Heart left ventricle (tissue), 16 donors: ENCODE measurements around the gene ANO3. TPM values are rescaled to one million over a fixed set of nuclear protein-coding genes. Genes with fewer than 3 reads are reported as not detected.
"Not testable (repeated sequence)": the region's sequence is repeated elsewhere in the genome, so short reads cannot be mapped to it uniquely, and the experiment has no call there.

Experiments
- ATAC-seq, 4 donors: fragments of 200-7000 bp; cut with Tn5 transposase; one replicate each; pipeline ENCODE4 v1.9.1; 2020 to 2022; ENCODE audit warnings: moderate library complexity in 4 of 4, mild to moderate bottlenecking in 3 of 4, moderate number of reproducible peaks in 1 of 4
- DNase-seq, 5 donors: peaks; one replicate each; pipeline ENCODE4 v3.0.0-alpha.2; 2020
- H3K27ac ChIP-seq, 12 donors: fragments of 200-600 bp; sonication (generic) in 4 of 12; one replicate each; pipeline versions ENCODE4 v1.5.0 to v1.8.0; 2016 to 2022; ENCODE audit warnings: mild to moderate bottlenecking in 2 of 12
- H3K27me3 ChIP-seq, 9 donors: fragments of 200-600 bp; sonication (generic) in 2 of 9; one replicate each; pipeline versions ENCODE4 v1.5.1 to v1.8.0; 2016 to 2022; ENCODE audit warnings: mild to moderate bottlenecking in 3 of 9
- H3K36me3 ChIP-seq, 9 donors: fragments of 200-600 bp; sonication (generic) in 2 of 9; one replicate each; pipeline versions ENCODE4 v1.5.0 to v1.8.0; 2018 to 2022; ENCODE audit warnings: mild to moderate bottlenecking in 2 of 9
- H3K4me1 ChIP-seq, 12 donors: fragments of 200-600 bp; sonication (generic) in 4 of 12; one replicate each; pipeline versions ENCODE4 v1.5.0 to v1.8.0; 2016 to 2022; ENCODE audit warnings: mild to moderate bottlenecking in 3 of 12
- H3K4me3 ChIP-seq, 12 donors: fragments of 200-600 bp; sonication (generic) in 4 of 12; one replicate each; pipeline versions ENCODE4 v1.5.0 to v1.8.0; 2017 to 2022; ENCODE audit warnings: mild to moderate bottlenecking in 9 of 12, moderate library complexity in 4 of 12
- H3K9me3 ChIP-seq, 12 donors: fragments of 200-600 bp; sonication (generic) in 4 of 12; one replicate each; pipeline versions ENCODE4 v1.5.0 to v1.8.0; 2016 to 2022; ENCODE audit warnings: mild to moderate bottlenecking in 1 of 12
- POLR2A ChIP-seq, 2 donors: fragments of 450-650 bp; IDR thresholded peaks; one replicate each; pipeline ENCODE4 v1.6.1; 2017; ENCODE audit warnings: antibody characterized with exemption in 2 of 2, mild to moderate bottlenecking in 2 of 2, moderate library complexity in 2 of 2
- WGBS, 4 donors: extraction: QIAGEN DNeasy Blood & Tissue Kit in 2 of 4; methylation state at CpG; one replicate each; pipeline versions ENCODE4 v1.1.5 to v1.1.7; 2013 to 2018; 5-methylcytosine and 5-hydroxymethylcytosine counted together
- intact Hi-C, 10 donors: fragments of 100-400 bp; cut with DNase I; formaldehyde crosslinking; loops; one replicate each; pipeline versions ENCODE4 v1.11.1 to v1.14.2; 2022
- polyA plus RNA-seq, 2 donors: library from polyadenylated mRNA; stranded (reverse); fragments of 200-250 nt; gene quantifications; one replicate each; pipeline ENCODE4 v1.2.3, GENCODE V29; 2013
- total RNA-seq, 9 donors: library from RNA; depleted of rRNA in 2 of 9; stranded (reverse); fragments of >200 nt in 2 of 9; fragmentation: NEBNext Ultra II Directional in 3 of 9; extraction: Animal tissue kit (Norgen Biotek cat#: 25700) in 3 of 9; gene quantifications; one replicate each; pipeline versions ENCODE4 v1.1.0 to v1.2.4, GENCODE V29; 2016 to 2023
- TF ChIP-seq, protein P1 (sequence below), 12 donors: fragments of 200-600 bp; sonication (generic) in 4 of 12; IDR thresholded peaks; one replicate each; pipeline versions ENCODE4 v1.5.0 to v1.8.0; 2018 to 2022; ENCODE audit warnings: antibody characterized with exemption in 12 of 12, mild to moderate bottlenecking in 5 of 12
- donor health status: ischemic (EF 13 %, LVEDD 7.1; RV severe dilation, severe dysfunction).
- donor health status: healthy with polysubstance abuse.
- donor health status: DM: no; HTN: yes; CAD: no.
- donor health status: DM: no; HTN: no; CAD: no.
- donor health status: ischemic (EF 25% LVEDD 6.9; RV normal size, moderate dysfunction).
- donor health status: ischemic (EF 25% LVEDD 5.7; RV mildly dilated, moderate dysfunction).
- donor health status: healthy.
- donor health status: DM: yes; HTN: yes; CAD: no.
- donor health status: ischemic (EF 35%, LVEDD 5.7; RV mildly dilated, moderate dysfunction).
- donor health status: nonischemic (EF 11% LVEDD 7.7; RV severe dilation, severe dysfunction).
- donor health status: DM: yes; HTN: yes; CAD: no.
- donor health status: PGD.
- donor health status: ischemic (EF 29% LVEDD 5.4; RV normal size, mild dysfunction).
- donor health status: nonischemic (EF 23%, LVEDD 6.1; RV moderate dilation, normal function).

ANO3 gene
- total and polyA plus RNA-seq, 11 donors = 0.04 to 0.54 (median 0.12) TPM; not detected in 6

DNA sequence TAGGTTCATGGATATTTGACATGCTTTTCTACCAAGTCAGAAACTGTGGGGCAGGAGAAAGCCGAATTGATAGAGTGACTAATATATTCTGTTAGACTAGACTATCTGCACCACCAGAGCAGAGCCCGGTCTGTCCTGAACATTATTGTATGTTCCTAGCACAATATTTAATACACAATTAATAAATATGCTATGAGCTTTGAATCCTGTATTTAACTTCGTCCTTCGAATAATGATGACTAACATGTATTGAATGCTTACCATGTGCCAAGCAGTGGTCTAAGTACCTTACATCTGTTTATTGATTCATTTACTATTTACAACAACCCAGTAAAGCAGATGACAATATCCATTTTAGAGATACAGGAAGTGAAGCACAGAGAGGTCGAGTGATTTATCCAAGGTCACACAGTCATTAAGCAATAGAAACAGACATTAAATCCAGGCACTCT lies 44.8 kb upstream of the ANO3 start:
- Histone ChIP-seq H3K27me3 (no peaks in the 10 kb centered on the region), H3K27ac (no peak overlapping the region), H3K4me3 (no peak overlapping the region), H3K9me3 (no peaks in the 10 kb centered on the region), H3K36me3 (no peaks in the 10 kb centered on the region), H3K4me1 (no peaks in the 10 kb centered on the region)
- TF ChIP-seq, protein P1, sequence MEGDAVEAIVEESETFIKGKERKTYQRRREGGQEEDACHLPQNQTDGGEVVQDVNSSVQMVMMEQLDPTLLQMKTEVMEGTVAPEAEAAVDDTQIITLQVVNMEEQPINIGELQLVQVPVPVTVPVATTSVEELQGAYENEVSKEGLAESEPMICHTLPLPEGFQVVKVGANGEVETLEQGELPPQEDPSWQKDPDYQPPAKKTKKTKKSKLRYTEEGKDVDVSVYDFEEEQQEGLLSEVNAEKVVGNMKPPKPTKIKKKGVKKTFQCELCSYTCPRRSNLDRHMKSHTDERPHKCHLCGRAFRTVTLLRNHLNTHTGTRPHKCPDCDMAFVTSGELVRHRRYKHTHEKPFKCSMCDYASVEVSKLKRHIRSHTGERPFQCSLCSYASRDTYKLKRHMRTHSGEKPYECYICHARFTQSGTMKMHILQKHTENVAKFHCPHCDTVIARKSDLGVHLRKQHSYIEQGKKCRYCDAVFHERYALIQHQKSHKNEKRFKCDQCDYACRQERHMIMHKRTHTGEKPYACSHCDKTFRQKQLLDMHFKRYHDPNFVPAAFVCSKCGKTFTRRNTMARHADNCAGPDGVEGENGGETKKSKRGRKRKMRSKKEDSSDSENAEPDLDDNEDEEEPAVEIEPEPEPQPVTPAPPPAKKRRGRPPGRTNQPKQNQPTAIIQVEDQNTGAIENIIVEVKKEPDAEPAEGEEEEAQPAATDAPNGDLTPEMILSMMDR (IDR thresholded peaks at IDR 0.05) = no peak
- TF ChIP-seq POLR2A (IDR thresholded peaks at IDR 0.05) = no peak
- intact Hi-C loops = loop anchor here in 1 of 10 donors (10.0 kb wide), 1 partner anchor 1198 kb away; no protein-coding TSS in a partner anchor
- DNase-seq = no peak
- ATAC-seq = no peak
- WGBS, 4 donors = 82 to 87% (median 86%) methylated on average over 5 of the region's 5 CpGs

DNA sequence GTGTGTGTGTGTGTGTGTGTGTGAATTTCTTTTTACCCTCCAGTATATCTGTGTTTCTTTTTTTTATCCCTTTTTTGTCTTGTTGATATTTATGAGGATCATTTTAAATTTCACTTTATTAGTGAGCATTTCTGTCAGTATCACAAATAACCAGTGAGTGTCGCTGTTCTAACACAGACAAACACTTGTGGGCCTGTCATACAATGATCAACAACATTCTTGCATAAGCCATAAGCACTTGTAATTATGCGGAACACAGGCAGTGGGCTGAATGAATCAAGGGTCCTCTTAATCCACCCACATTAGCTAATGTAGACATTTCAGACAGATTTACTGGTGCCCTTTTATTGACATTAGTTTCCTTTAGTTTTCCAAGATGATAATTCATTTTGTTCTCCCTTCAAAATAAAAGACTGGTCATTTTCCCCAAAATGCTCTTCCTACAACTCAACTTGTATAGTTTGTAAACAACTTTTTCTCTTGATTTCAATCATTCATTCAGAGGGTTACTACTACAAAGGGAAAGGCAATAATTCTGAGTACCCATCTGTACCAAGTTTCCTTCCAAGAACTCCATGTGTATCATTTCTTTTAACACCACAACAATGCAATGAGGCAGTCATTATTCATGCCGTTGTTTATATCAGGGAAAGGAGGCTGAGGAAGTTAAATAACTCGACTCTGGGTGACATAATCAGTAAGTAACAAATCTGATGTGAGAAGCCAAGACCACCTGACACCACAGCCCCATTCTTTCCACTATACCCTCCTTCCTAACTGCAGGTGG lies 34.5 kb upstream of the ANO3 start:
- WGBS, 4 donors = 21 to 22% (median 21%) methylated on average over 4 of the region's 4 CpGs
- Histone ChIP-seq H3K4me3 (no peak overlapping the region), H3K36me3 (no peaks in the 10 kb centered on the region), H3K4me1 (no peaks in the 10 kb centered on the region), H3K9me3 (no peaks in the 10 kb centered on the region), H3K27ac (no peak overlapping the region), H3K27me3 (peaks cover 0 to 9% (median 0%) of the 10 kb centered on the region in 9 donors)
- intact Hi-C loops = loop anchor here in 9 of 10 donors (5.0 to 10.0 kb wide), 6 partner anchors 347 to 1187 kb away; no protein-coding TSS in a partner anchor
- ATAC-seq = peak in 2 of 4 donors; percentile 55
- no peak for DNase-seq
- TF ChIP-seq, protein P1 (IDR thresholded peaks at IDR 0.05) = peak; percentile 38 to 68 (median 54)
- TF ChIP-seq POLR2A (IDR thresholded peaks at IDR 0.05) = no peak

- H3K27ac ChIP-seq, H3K4me1 ChIP-seq, H3K27me3 ChIP-seq, ATAC-seq, H3K36me3 ChIP-seq, H3K9me3 ChIP-seq, DNase-seq, intact Hi-C loops, H3K4me3 ChIP-seq: not testable (repeated sequence)
- 40 to 60% (median 57%) methylated on average over 5 of the region's 5 CpGs for WGBS, 4 donors
Measured at GRCh38 chr11:26316372-26316771, 15.6 kb upstream of the ANO3 start.

GRCh38 chr11:26319906-26320305 lies 12.0 kb upstream of the ANO3 start:
- intact Hi-C loops = no loop called here
- no peak for TF ChIP-seq POLR2A (IDR thresholded peaks at IDR 0.05)
- TF ChIP-seq, protein P1 (IDR thresholded peaks at IDR 0.05) = no peak
- DNase-seq = no peak
- WGBS, 4 donors = 46 to 52% (median 50%) methylated on average over 2 of the region's 2 CpGs
- Histone ChIP-seq H3K27ac (no peak overlapping the region), H3K9me3 (no peaks in the 10 kb centered on the region), H3K27me3 (no peaks in the 10 kb centered on the region), H3K4me1 (no peaks in the 10 kb centered on the region), H3K4me3 (no peak overlapping the region), H3K36me3 (no peaks in the 10 kb centered on the region)
- no peak for ATAC-seq
